ENCODE data around the gene FCN2. TPM values are rescaled to one million over a fixed set of nuclear protein-coding genes. Genes with fewer than 3 reads are reported as not detected.
"Not testable (repeated sequence)": the region's sequence is repeated elsewhere in the genome, so short reads cannot be mapped to it uniquely, and the experiment has no call there.

The FCN2 gene
- total and polyA plus RNA-seq, 9 donors, result 0.16 to 0.24 (median 0.18) TPM; not detected in 5

DNA sequence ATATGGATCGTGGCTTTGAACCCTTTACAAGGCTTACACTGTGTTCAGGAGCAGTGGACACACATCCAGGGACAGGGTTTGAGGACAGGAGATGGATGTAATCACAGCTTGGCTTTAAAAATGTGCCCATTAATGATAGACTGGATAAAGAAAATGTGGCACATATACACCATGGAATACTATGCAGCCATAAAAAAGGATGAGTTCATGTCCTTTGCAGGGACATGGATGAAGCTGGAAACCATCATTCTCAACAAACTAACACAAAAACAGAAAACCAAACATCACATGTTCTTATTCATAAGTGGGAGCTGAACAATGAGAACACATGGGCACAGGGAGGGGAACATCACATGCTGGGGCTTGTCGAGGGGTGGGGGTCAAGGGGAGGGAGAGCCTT, 23.2 kb upstream of the FCN2 start:
- DNase-seq; H3K4me1 ChIP-seq (ENCODE audit: control insufficient read depth, insufficient read depth, low read length); H3K4me3 ChIP-seq (ENCODE audit: low read length); H3K27me3 ChIP-seq (ENCODE audit: control insufficient read depth, insufficient read depth, low read length); H3K9me3 ChIP-seq (replicated peaks; ENCODE audit: control insufficient read depth, low read depth, low read length); H3K36me3 ChIP-seq (ENCODE audit: control insufficient read depth, insufficient read depth, low read length); H3K27ac ChIP-seq (ENCODE audit: low read length): not testable (repeated sequence)
- WGBS (ENCODE audit: insufficient coverage), result 100% methylated on average over 1 of the region's 2 CpGs

DNA sequence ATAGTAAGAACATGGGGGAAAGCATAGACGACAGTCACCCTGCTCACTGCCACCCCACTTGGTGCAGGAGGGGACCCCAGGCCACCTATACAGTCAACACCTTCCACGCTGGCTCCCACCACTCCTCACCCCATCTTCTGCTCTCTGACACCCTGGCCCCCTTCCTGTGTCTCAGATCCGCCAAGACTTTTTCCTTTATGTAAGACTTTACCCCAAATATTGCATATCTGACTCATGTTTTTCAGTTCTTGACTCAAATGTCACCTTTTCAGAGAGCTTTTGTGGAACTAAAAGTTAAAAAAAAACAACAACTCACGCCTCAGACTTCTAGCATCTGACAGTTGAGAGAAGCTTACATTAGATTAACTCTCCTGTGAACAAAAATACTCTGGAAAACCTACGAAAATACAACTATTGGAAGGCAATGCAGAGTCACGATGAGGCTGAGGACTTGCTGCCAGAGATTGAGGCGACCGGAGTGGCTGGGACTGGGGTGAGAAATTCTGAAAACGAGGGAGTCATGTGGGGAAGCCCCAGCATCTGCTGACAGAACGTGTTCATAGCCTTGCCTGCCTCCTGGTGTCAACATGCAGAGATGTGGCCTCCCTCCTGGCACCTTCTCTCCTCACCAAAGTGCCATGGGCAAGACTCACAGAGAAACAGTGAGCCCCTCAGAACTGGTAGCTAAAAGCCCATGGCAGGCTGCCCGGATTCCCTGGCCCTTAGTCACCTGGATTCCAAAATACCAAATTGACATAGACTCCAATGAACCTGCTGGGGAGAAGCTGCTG, 22.4 kb upstream of the FCN2 start:
- Histone ChIP-seq H3K36me3 (ENCODE audit: control insufficient read depth, insufficient read depth, low read length) (no peaks in the 10 kb centered on the region), H3K4me3 (ENCODE audit: low read length) (no peak overlapping the region)
- WGBS (ENCODE audit: insufficient coverage), result 64% methylated on average over 7 of the region's 11 CpGs

DNA sequence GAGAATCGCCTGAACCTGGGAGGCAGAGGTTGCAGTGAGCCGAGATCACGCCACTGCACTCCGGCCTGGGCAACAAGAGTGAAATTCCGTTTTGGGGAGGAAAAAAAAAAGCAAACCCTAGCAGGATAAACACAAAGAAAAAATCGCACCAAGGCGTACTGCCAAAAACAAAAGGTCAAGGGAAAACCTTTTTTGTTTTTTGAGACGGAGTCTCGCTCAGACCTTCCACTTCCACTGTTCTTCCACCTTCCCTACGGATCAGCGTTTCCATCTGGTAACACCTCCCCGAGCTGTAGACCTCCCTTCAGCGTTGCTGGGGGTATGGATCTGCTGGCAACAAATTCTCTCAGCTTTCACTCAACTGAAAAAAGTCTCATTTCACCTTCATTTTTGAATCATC, 20.1 kb upstream of the FCN2 start:
- Histone ChIP-seq H3K27ac (ENCODE audit: low read length) (no peak overlapping the region), H3K9me3 (replicated peaks; ENCODE audit: control insufficient read depth, low read depth, low read length) (peaks cover 8% of the 10 kb centered on the region), H3K4me3 (ENCODE audit: low read length) (no peak overlapping the region), H3K4me1 (ENCODE audit: control insufficient read depth, insufficient read depth, low read length) (peaks cover 9% of the 10 kb centered on the region), H3K27me3 (ENCODE audit: control insufficient read depth, insufficient read depth, low read length) (peaks cover 3% of the 10 kb centered on the region), H3K36me3 (ENCODE audit: control insufficient read depth, insufficient read depth, low read length) (no peaks in the 10 kb centered on the region)
- 63% methylated on average over 5 of the region's 13 CpGs for WGBS (ENCODE audit: insufficient coverage)
- no peak for DNase-seq

More for the DNA sequence above, 22.4 kb upstream of the FCN2 start:
- Histone ChIP-seq H3K4me1 (ENCODE audit: control insufficient read depth, insufficient read depth, low read length) (no peaks in the 10 kb centered on the region), H3K9me3 (replicated peaks; ENCODE audit: control insufficient read depth, low read depth, low read length) (peaks cover 8% of the 10 kb centered on the region), H3K27ac (ENCODE audit: low read length) (no peak overlapping the region), H3K27me3 (ENCODE audit: control insufficient read depth, insufficient read depth, low read length) (peaks cover 3% of the 10 kb centered on the region)
- DNase-seq, result no peak

DNA sequence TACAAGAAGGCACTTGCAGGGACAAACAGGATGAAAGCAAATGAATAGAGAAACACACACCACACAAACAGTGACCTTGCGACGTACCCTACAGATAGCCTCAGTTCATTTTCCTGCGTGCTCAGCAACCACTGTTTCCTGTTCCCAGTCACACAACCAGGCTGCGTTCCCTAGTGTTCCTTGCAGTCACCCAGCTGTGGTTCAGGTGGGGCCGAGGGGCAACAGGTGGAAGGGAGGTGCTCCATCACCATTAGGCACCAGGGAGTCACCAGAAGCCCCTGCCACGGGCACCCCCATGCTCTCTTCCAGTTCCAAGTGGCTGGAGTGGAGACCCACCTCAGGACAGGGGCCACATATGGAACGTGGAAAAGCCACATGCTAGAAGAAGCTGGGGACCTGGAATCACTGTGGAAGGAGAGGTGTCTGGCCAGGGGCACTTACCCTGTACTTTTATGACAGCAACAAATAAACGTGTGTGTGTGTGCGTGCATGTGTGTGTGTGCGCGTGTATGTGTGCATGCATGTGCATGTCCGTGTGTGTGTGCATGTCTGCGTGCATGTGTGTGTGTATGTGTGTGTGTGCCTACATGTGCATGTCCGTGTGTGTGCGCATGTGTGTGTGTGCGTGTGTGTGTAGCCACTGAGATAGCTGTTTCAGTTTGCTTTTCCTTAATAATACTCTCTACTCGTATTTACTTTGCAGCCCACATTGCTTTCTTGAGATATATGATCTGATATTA, 18.8 kb upstream of the FCN2 start:
- 85% methylated on average over 8 of the region's 17 CpGs for WGBS (ENCODE audit: insufficient coverage)
- Histone ChIP-seq H3K27ac (ENCODE audit: low read length) (no peak overlapping the region), H3K36me3 (ENCODE audit: control insufficient read depth, insufficient read depth, low read length) (no peaks in the 10 kb centered on the region), H3K4me1 (ENCODE audit: control insufficient read depth, insufficient read depth, low read length) (peaks cover 9% of the 10 kb centered on the region), H3K9me3 (replicated peaks; ENCODE audit: control insufficient read depth, low read depth, low read length) (peaks cover 8% of the 10 kb centered on the region), H3K4me3 (ENCODE audit: low read length) (no peak overlapping the region), H3K27me3 (ENCODE audit: control insufficient read depth, insufficient read depth, low read length) (peaks cover 3% of the 10 kb centered on the region)
- no peak for DNase-seq

DNA sequence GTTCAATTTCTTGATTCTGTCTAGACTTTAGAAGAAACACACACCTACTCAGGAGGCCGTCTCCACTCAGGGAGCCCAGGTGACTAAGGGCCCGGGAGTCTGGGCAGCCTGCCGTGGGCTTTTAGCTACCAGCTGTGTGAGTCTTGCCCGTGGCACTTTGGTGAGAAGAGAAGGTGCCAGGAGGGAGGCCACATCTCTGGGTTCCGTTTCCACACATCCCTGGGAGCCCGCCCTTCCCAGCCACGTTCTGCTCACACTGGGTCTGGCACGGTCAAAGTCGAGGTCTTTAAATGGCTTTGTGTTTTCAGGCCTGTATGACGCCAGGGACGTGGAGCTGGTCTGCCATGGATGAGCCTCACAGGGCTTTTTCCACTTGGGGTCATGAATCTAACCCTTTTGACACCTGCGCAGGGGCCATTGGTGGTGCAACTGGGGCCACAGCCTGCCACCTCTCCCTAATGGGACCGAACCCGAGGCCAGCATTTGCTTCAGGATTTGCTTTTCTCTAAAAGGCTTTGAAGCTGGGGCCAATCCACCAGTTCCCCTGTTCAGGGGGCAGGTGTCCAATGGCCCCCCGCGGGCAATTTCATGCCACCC, 17.2 kb upstream of the FCN2 start:
- Histone ChIP-seq H3K4me3 (ENCODE audit: low read length) (no peak overlapping the region), H3K9me3 (replicated peaks; ENCODE audit: control insufficient read depth, low read depth, low read length) (peaks cover 5% of the 10 kb centered on the region), H3K36me3 (ENCODE audit: control insufficient read depth, insufficient read depth, low read length) (no peaks in the 10 kb centered on the region), H3K27ac (ENCODE audit: low read length) (no peak overlapping the region), H3K4me1 (ENCODE audit: control insufficient read depth, insufficient read depth, low read length) (peaks cover 9% of the 10 kb centered on the region), H3K27me3 (ENCODE audit: control insufficient read depth, insufficient read depth, low read length) (peaks cover 1% of the 10 kb centered on the region)
- no peak for DNase-seq
- WGBS (ENCODE audit: insufficient coverage), result 72% methylated on average over 14 of the region's 16 CpGs

DNA sequence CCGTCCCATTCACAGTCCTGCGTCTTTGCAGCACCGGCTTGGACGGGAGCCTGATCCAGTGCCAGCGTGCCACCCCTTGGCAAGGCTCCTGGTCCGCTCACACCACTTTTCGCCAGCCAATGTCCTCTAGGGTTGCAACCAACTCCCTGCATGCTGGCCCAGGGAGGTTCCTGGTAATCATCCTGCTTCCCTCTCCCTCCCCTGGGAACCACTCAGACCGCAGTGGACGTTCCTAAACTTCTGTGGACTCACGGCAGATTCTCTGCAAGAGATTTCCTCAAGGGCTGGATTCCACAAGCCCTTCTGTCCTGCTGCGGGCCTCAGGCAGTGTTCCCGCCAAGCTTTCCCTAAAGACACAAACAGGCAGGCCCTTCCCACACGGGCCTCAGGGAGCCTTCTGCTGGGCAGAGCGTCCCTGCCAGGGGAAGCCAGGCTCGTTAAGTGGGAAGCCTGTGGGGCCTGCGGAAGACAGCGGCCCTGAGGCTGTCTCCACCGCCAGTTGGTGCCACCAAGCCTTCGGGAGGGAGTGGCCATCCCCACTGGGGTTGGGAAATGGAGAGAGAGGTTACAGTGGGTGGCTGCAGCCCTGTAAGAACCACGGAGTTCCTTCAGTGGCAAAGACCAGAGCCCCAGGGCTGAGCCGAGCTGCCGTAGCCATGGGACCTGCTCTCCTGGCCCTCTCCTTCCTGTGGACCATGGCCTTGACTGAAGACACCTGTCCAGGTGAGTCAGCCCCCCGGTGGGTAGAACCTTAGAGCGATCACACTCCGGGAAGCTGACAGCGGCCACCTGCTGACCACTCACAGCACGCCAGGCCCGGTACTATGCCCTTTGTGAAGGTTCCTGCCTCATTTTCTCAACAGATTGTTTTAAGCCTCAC, 16.4 kb upstream of the FCN2 start:
- H3K27ac ChIP-seq (ENCODE audit: low read length), result no peak overlapping the region
- no peaks in the 10 kb centered on the region for H3K36me3 ChIP-seq (ENCODE audit: control insufficient read depth, insufficient read depth, low read length)
- WGBS (ENCODE audit: insufficient coverage), result 59% methylated on average over 26 of the region's 28 CpGs
- H3K27me3 ChIP-seq (ENCODE audit: control insufficient read depth, insufficient read depth, low read length), result no peaks in the 10 kb centered on the region
- no peak overlapping the region for H3K4me3 ChIP-seq (ENCODE audit: low read length)
- DNase-seq, result no peak
- H3K9me3 ChIP-seq (replicated peaks; ENCODE audit: control insufficient read depth, low read depth, low read length), result peaks cover 5% of the 10 kb centered on the region
- peaks cover 9% of the 10 kb centered on the region for H3K4me1 ChIP-seq (ENCODE audit: control insufficient read depth, insufficient read depth, low read length)

DNA sequence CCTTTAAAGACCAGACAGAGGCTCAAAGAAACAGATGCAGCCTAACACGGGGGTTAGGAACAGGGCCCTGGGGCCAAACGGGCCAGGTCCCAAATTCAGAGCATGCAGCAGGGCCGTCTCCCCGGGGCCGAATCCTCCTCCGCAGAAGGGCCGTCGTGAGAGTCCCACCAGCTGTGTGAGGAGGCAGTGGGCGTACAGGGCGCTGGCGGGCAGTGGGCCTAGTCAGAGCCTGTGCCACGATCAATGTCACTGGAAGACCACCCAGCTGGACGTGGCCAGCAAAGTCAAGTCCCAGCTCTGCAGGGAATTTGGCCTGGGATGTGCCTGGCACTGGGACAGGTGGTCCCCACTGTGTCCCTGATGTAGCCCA, 15.8 kb upstream of the FCN2 start:
- 84% methylated on average over 13 of the region's 13 CpGs for WGBS (ENCODE audit: insufficient coverage)

DNA sequence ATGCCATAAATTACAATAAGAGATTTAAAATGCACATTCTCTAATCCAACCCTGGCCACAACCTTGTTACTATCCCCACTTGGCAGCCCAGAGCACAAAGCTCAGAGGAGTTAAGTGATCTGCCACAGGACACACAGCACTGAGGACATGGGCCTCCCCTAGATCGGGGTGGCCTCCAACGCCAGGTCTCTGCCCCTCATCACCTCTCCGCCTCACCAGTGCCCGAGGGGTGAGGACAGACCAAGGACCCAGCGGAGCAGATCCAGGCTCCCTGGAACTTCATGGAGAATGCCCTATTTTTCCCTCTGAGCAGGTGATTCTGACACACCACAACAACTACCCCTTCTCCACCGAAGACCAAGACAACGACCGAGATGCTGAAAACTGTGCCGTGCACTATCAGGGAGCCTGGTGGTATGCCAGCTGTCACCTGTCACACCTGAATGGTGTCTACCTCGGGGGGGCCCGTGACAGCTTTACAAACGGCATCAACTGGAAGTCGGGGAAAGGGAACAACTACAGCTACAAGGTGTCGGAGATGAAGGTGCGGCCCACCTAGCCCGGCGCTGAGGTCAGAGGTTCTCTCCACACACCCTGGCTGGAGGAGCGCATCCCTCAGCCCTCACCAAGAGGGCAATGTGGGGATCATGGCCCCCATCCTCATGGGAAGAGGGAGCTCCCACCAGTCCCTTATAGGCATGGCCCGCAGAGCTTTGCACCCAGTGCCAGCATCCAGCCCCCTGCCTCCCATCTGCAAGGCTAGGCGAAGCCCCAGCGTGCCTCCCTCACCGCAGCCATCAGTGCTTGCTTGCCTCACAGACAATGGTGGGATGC, 12.5 kb upstream of the FCN2 start:
- peaks cover 4% of the 10 kb centered on the region for H3K27me3 ChIP-seq (ENCODE audit: control insufficient read depth, insufficient read depth, low read length)
- no peaks in the 10 kb centered on the region for H3K36me3 ChIP-seq (ENCODE audit: control insufficient read depth, insufficient read depth, low read length)
- no peak for DNase-seq
- H3K4me1 ChIP-seq (ENCODE audit: control insufficient read depth, insufficient read depth, low read length), result peaks cover 9% of the 10 kb centered on the region
- H3K4me3 ChIP-seq (ENCODE audit: low read length), result no peak overlapping the region
- WGBS (ENCODE audit: insufficient coverage), result 93% methylated on average over 20 of the region's 22 CpGs
- H3K9me3 ChIP-seq (replicated peaks; ENCODE audit: control insufficient read depth, low read depth, low read length), result no peaks in the 10 kb centered on the region
- no peak overlapping the region for H3K27ac ChIP-seq (ENCODE audit: low read length)

More for the DNA sequence above, 15.8 kb upstream of the FCN2 start:
- Histone ChIP-seq H3K4me1 (ENCODE audit: control insufficient read depth, insufficient read depth, low read length) (peaks cover 9% of the 10 kb centered on the region), H3K27ac (ENCODE audit: low read length) (no peak overlapping the region), H3K27me3 (ENCODE audit: control insufficient read depth, insufficient read depth, low read length) (no peaks in the 10 kb centered on the region), H3K9me3 (replicated peaks; ENCODE audit: control insufficient read depth, low read depth, low read length) (peaks cover 5% of the 10 kb centered on the region), H3K4me3 (ENCODE audit: low read length) (no peak overlapping the region), H3K36me3 (ENCODE audit: control insufficient read depth, insufficient read depth, low read length) (no peaks in the 10 kb centered on the region)
- no peak for DNase-seq
